ENCODE data around the gene SNX13.
"Not testable (repeated sequence)": the region's sequence is repeated elsewhere in the genome, so short reads cannot be mapped to it uniquely, and the experiment has no call there.

The SNX13 gene

GRCh38 chr7:17913250-17913649 is 27.0 kb downstream of the SNX13 start:
- H3K4me3 ChIP-seq (ENCODE audit: low read depth, low read length) = no peak overlapping the region
- no peaks in the 10 kb centered on the region for H3K4me1 ChIP-seq (ENCODE audit: control insufficient read depth, insufficient read depth, low read length, unreplicated experiment)
- H3K79me2 ChIP-seq (ENCODE audit: control insufficient read depth, insufficient read depth, low read length, unreplicated experiment) = peaks cover 86% of the 10 kb centered on the region
- peaks cover 18% of the 10 kb centered on the region for H3K36me3 ChIP-seq (ENCODE audit: insufficient read depth, low read length)
- H3K27ac ChIP-seq (ENCODE audit: low read depth, low read length) = no peak overlapping the region
- no peak overlapping the region for H2AFZ ChIP-seq (ENCODE audit: low read length, unreplicated experiment)
- no peaks in the 10 kb centered on the region for H3K27me3 ChIP-seq (ENCODE audit: insufficient read depth, low read length)

GRCh38 chr7:17912536-17913235 is 27.6 kb downstream of the SNX13 start:
- Histone ChIP-seq H3K4me3 (ENCODE audit: low read depth, low read length) (no peak overlapping the region), H3K79me2 (ENCODE audit: control insufficient read depth, insufficient read depth, low read length, unreplicated experiment) (peaks cover 86% of the 10 kb centered on the region), H2AFZ (ENCODE audit: low read length, unreplicated experiment) (no peak overlapping the region), H3K4me1 (ENCODE audit: control insufficient read depth, insufficient read depth, low read length, unreplicated experiment) (no peaks in the 10 kb centered on the region), H3K36me3 (ENCODE audit: insufficient read depth, low read length) (peaks cover 19% of the 10 kb centered on the region), H3K27me3 (ENCODE audit: insufficient read depth, low read length) (no peaks in the 10 kb centered on the region), H3K27ac (ENCODE audit: low read depth, low read length) (no peak overlapping the region)

GRCh38 chr7:17912050-17912449 is 28.2 kb downstream of the SNX13 start:
- Histone ChIP-seq H3K36me3 (ENCODE audit: insufficient read depth, low read length) (peaks cover 24% of the 10 kb centered on the region), H3K27ac (ENCODE audit: low read depth, low read length) (no peak overlapping the region), H3K79me2 (ENCODE audit: control insufficient read depth, insufficient read depth, low read length, unreplicated experiment) (peaks cover 83% of the 10 kb centered on the region), H2AFZ (ENCODE audit: low read length, unreplicated experiment) (no peak overlapping the region), H3K4me1 (ENCODE audit: control insufficient read depth, insufficient read depth, low read length, unreplicated experiment) (no peaks in the 10 kb centered on the region), H3K27me3 (ENCODE audit: insufficient read depth, low read length) (no peaks in the 10 kb centered on the region), H3K4me3 (ENCODE audit: low read depth, low read length) (no peak overlapping the region)

- no peak overlapping the region for H3K4me3 ChIP-seq (ENCODE audit: low read depth, low read length)
- peaks cover 67% of the 10 kb centered on the region for H3K79me2 ChIP-seq (ENCODE audit: control insufficient read depth, insufficient read depth, low read length, unreplicated experiment)
Observed at GRCh38 chr7:17910377-17910776, 29.9 kb downstream of the SNX13 start.

GRCh38 chr7:17909310-17909709 is 31.0 kb downstream of the SNX13 start:
- Histone ChIP-seq H3K79me2 (ENCODE audit: control insufficient read depth, insufficient read depth, low read length, unreplicated experiment) (peaks cover 57% of the 10 kb centered on the region), H3K36me3 (ENCODE audit: insufficient read depth, low read length) (peaks cover 24% of the 10 kb centered on the region)
- H2AFZ ChIP-seq (ENCODE audit: low read length, unreplicated experiment); H3K4me3 ChIP-seq (ENCODE audit: low read depth, low read length); H3K27me3 ChIP-seq (ENCODE audit: insufficient read depth, low read length); H3K4me1 ChIP-seq (ENCODE audit: control insufficient read depth, insufficient read depth, low read length, unreplicated experiment); H3K27ac ChIP-seq (ENCODE audit: low read depth, low read length): not testable (repeated sequence)

More at GRCh38 chr7:17910377-17910776, 29.9 kb downstream of the SNX13 start:
- no peaks in the 10 kb centered on the region for H3K27me3 ChIP-seq (ENCODE audit: insufficient read depth, low read length)
- no peak overlapping the region for H2AFZ ChIP-seq (ENCODE audit: low read length, unreplicated experiment)
- peaks cover 24% of the 10 kb centered on the region for H3K36me3 ChIP-seq (ENCODE audit: insufficient read depth, low read length)
- no peak overlapping the region for H3K27ac ChIP-seq (ENCODE audit: low read depth, low read length)
- no peaks in the 10 kb centered on the region for H3K4me1 ChIP-seq (ENCODE audit: control insufficient read depth, insufficient read depth, low read length, unreplicated experiment)

- Histone ChIP-seq H3K4me1 (ENCODE audit: control insufficient read depth, insufficient read depth, low read length, unreplicated experiment) (no peaks in the 10 kb centered on the region), H3K79me2 (ENCODE audit: control insufficient read depth, insufficient read depth, low read length, unreplicated experiment) (peaks cover 52% of the 10 kb centered on the region), H3K4me3 (ENCODE audit: low read depth, low read length) (no peak overlapping the region), H3K27me3 (ENCODE audit: insufficient read depth, low read length) (no peaks in the 10 kb centered on the region), H2AFZ (ENCODE audit: low read length, unreplicated experiment) (no peak overlapping the region), H3K36me3 (ENCODE audit: insufficient read depth, low read length) (peaks cover 24% of the 10 kb centered on the region), H3K27ac (ENCODE audit: low read depth, low read length) (no peak overlapping the region)
Observed at GRCh38 chr7:17907014-17907413, 33.3 kb downstream of the SNX13 start.

- H3K27ac ChIP-seq (ENCODE audit: low read depth, low read length) = no peak overlapping the region
- no peak overlapping the region for H3K4me3 ChIP-seq (ENCODE audit: low read depth, low read length)
- H2AFZ ChIP-seq (ENCODE audit: low read length, unreplicated experiment) = no peak overlapping the region
- H3K27me3 ChIP-seq (ENCODE audit: insufficient read depth, low read length) = no peaks in the 10 kb centered on the region
- peaks cover 25% of the 10 kb centered on the region for H3K79me2 ChIP-seq (ENCODE audit: control insufficient read depth, insufficient read depth, low read length, unreplicated experiment)
- 0 out of 2 replicates have a peak, but pooled peaks cover 6% of the 10 kb centered on the region for H3K36me3 ChIP-seq (ENCODE audit: insufficient read depth, low read length)
- H3K4me1 ChIP-seq (ENCODE audit: control insufficient read depth, insufficient read depth, low read length, unreplicated experiment) = no peaks in the 10 kb centered on the region
Observed at GRCh38 chr7:17903337-17903736, 37.0 kb downstream of the SNX13 start.

GRCh38 chr7:17902599-17902998 is 37.7 kb downstream of the SNX13 start:
- no peaks in the 10 kb centered on the region for H3K27me3 ChIP-seq (ENCODE audit: insufficient read depth, low read length)
- no peaks in the 10 kb centered on the region for H3K4me1 ChIP-seq (ENCODE audit: control insufficient read depth, insufficient read depth, low read length, unreplicated experiment)
- no peak overlapping the region for H3K4me3 ChIP-seq (ENCODE audit: low read depth, low read length)
- peaks cover 18% of the 10 kb centered on the region for H3K79me2 ChIP-seq (ENCODE audit: control insufficient read depth, insufficient read depth, low read length, unreplicated experiment)
- no peak overlapping the region for H2AFZ ChIP-seq (ENCODE audit: low read length, unreplicated experiment)
- 0 out of 2 replicates have a peak, but pooled peaks cover 4% of the 10 kb centered on the region for H3K36me3 ChIP-seq (ENCODE audit: insufficient read depth, low read length)
- no peak overlapping the region for H3K27ac ChIP-seq (ENCODE audit: low read depth, low read length)

GRCh38 chr7:17900464-17900863 is 39.8 kb downstream of the SNX13 start:
- Histone ChIP-seq H2AFZ (ENCODE audit: low read length, unreplicated experiment) (no peak overlapping the region), H3K79me2 (ENCODE audit: control insufficient read depth, insufficient read depth, low read length, unreplicated experiment) (peaks cover 15% of the 10 kb centered on the region), H3K4me3 (ENCODE audit: low read depth, low read length) (no peak overlapping the region)

GRCh38 chr7:17898111-17898510 is 42.2 kb downstream of the SNX13 start:
- no peaks in the 10 kb centered on the region for H3K36me3 ChIP-seq (ENCODE audit: insufficient read depth, low read length)
- peaks cover 4% of the 10 kb centered on the region for H3K79me2 ChIP-seq (ENCODE audit: control insufficient read depth, insufficient read depth, low read length, unreplicated experiment)
- no peak overlapping the region for H3K4me3 ChIP-seq (ENCODE audit: low read depth, low read length)
- no peak overlapping the region for H3K27ac ChIP-seq (ENCODE audit: low read depth, low read length)
- H2AFZ ChIP-seq (ENCODE audit: low read length, unreplicated experiment) = no peak overlapping the region
- no peaks in the 10 kb centered on the region for H3K27me3 ChIP-seq (ENCODE audit: insufficient read depth, low read length)
- no peaks in the 10 kb centered on the region for H3K4me1 ChIP-seq (ENCODE audit: control insufficient read depth, insufficient read depth, low read length, unreplicated experiment)

More at GRCh38 chr7:17900464-17900863, 39.8 kb downstream of the SNX13 start:
- H3K4me1 ChIP-seq (ENCODE audit: control insufficient read depth, insufficient read depth, low read length, unreplicated experiment) = no peaks in the 10 kb centered on the region
- no peak overlapping the region for H3K27ac ChIP-seq (ENCODE audit: low read depth, low read length)
- no peaks in the 10 kb centered on the region for H3K27me3 ChIP-seq (ENCODE audit: insufficient read depth, low read length)
- no peaks in the 10 kb centered on the region for H3K36me3 ChIP-seq (ENCODE audit: insufficient read depth, low read length)

GRCh38 chr7:17887286-17887685 is 53.0 kb downstream of the SNX13 start:
- H3K4me1 ChIP-seq (ENCODE audit: control insufficient read depth, insufficient read depth, low read length, unreplicated experiment) = no peaks in the 10 kb centered on the region
- no peak overlapping the region for H3K27ac ChIP-seq (ENCODE audit: low read depth, low read length)
- no peaks in the 10 kb centered on the region for H3K27me3 ChIP-seq (ENCODE audit: insufficient read depth, low read length)
- peaks cover 6% of the 10 kb centered on the region; the same call in 1 of the 2 replicates for H3K36me3 ChIP-seq (ENCODE audit: insufficient read depth, low read length)
- no peak overlapping the region for H2AFZ ChIP-seq (ENCODE audit: low read length, unreplicated experiment)
- H3K79me2 ChIP-seq (ENCODE audit: control insufficient read depth, insufficient read depth, low read length, unreplicated experiment) = no peaks in the 10 kb centered on the region
- no peak overlapping the region for H3K4me3 ChIP-seq (ENCODE audit: low read depth, low read length)

Measured in ACC112 (cell line).